B cell (primary cell): ENCODE data around the gene IPO11. TPM values are rescaled to one million over a fixed set of nuclear protein-coding genes. Genes with fewer than 3 reads are reported as not detected.
A peak's percentile ranks its signal among the peaks of the same experiment; 100 is the strongest.

ENCODE experiments used
- ATAC-seq: fragments of 200-7000 bp; cut with Tn5 transposase; one replicate; pipeline ENCODE4 v1.10.0; 2021; ENCODE audit warnings: low read depth, mild to moderate bottlenecking, moderate number of reproducible peaks, moderate library complexity
- CTCF ChIA-PET: fragments of 350-600 bp; sonication (Branson Sonifier 250); formaldehyde crosslinking; loops from one replicate; lab custom pipeline; 2021; ENCODE audit warnings: antibody characterized with exemption, inconsistent platforms; lab: Charles Lee
- POLR2A ChIA-PET: fragments of 350-600 bp; sonication (Branson Sonifier 250); formaldehyde crosslinking; loops from one replicate; lab custom pipeline; 2021; ENCODE audit warnings: antibody characterized with exemption; lab: Charles Lee
- DNase-seq: peaks from one replicate; pipeline ENCODE4 v3.0.0; 2013
- H2AFZ ChIP-seq: 2 replicates; pipeline ENCODE4 v1.6.1; 2012; ENCODE audit warnings: mild to moderate bottlenecking, low read depth, low read length; ENCODE audit not compliant: insufficient read depth, poor library complexity, severe bottlenecking
- H3K27ac ChIP-seq, 2 donors: 1 replicate in 1 of 2; 2 replicates in 1 of 2; pipeline ENCODE4 v1.5.1; 2012 to 2013; ENCODE audit warnings: low read length in 2 of 2, mild to moderate bottlenecking in 2 of 2, moderate library complexity in 1 of 2
- H3K27me3 ChIP-seq, 4 experiments: fragments of 200-600 bp in 1 of 4; sonication (generic) in 1 of 4; replicated peaks in 1 of 4; 1 replicate in 2 of 4; 2 replicates in 2 of 4; pipeline versions ENCODE4 v1.6.1 to v1.7.0; 2013 to 2016; ENCODE audit warnings: low read length in 3 of 4, mild to moderate bottlenecking in 2 of 4, mixed read lengths in 1 of 4, moderate library complexity in 1 of 4; ENCODE audit not compliant: insufficient read depth in 4 of 4, control insufficient read depth in 3 of 4; ENCODE audit errors: control extremely low read depth in 1 of 4
- H3K36me3 ChIP-seq, 2 experiments: replicated peaks in 1 of 2; 1 replicate in 1 of 2; 2 replicates in 1 of 2; pipeline versions ENCODE4 v1.6.1 to v1.7.1; 2013; ENCODE audit warnings: low read length in 1 of 2; ENCODE audit not compliant: insufficient read depth in 2 of 2, control insufficient read depth in 1 of 2; ENCODE audit errors: control extremely low read depth in 1 of 2, extremely low read depth in 1 of 2
- H3K4me1 ChIP-seq, 2 donors: fragments of 200-600 bp in 1 of 2; sonication (generic) in 1 of 2; 1 replicate in 1 of 2; 2 replicates in 1 of 2; pipeline versions ENCODE4 v1.5.1 to v1.6.1; 2013 to 2017; ENCODE audit warnings: low read length in 2 of 2; ENCODE audit not compliant: control insufficient read depth in 2 of 2, insufficient read depth in 2 of 2
- H3K4me2 ChIP-seq: replicated peaks from 2 replicates; pipeline ENCODE3; 2012; ENCODE audit warnings: mild to moderate bottlenecking, low read depth, low read length; ENCODE audit not compliant: poor library complexity, severe bottlenecking
- H3K4me3 ChIP-seq, 5 experiments: fragments of 200-600 bp in 1 of 5; sonication (generic) in 1 of 5; 1 replicate in 3 of 5; 2 replicates in 2 of 5; pipeline versions ENCODE4 v1.5.1 to v1.7.0; 2011 to 2016; ENCODE audit warnings: low read length in 4 of 5, mild to moderate bottlenecking in 4 of 5, low read depth in 2 of 5, control low read depth in 1 of 5, moderate library complexity in 1 of 5; ENCODE audit not compliant: insufficient read depth in 1 of 5; ENCODE audit errors: control extremely low read depth in 1 of 5, extremely low read depth in 1 of 5
- H3K79me2 ChIP-seq: fragments of 200-600 bp; sonication (generic); one replicate; pipeline ENCODE4 v1.6.0; 2016; ENCODE audit warnings: low read length; ENCODE audit not compliant: control insufficient read depth, insufficient read depth
- H3K9ac ChIP-seq: fragments of 200-600 bp; sonication (generic); 2 replicates; pipeline ENCODE4 v1.6.1; 2017; ENCODE audit warnings: mild to moderate bottlenecking, low read length, moderate library complexity
- H3K9me3 ChIP-seq, 3 donors: one replicate each; pipeline versions ENCODE4 v1.6.1 to v1.7.1; 2013; ENCODE audit warnings: low read length in 2 of 3; ENCODE audit not compliant: control insufficient read depth in 2 of 3, insufficient read depth in 1 of 3; ENCODE audit errors: control extremely low read depth in 1 of 3
- H4K20me1 ChIP-seq: 2 replicates; pipeline ENCODE4 v1.6.0; 2012; ENCODE audit warnings: mild to moderate bottlenecking, low read length; ENCODE audit not compliant: insufficient read depth, control insufficient read depth, poor library complexity, severe bottlenecking
- H3K27ac Mint-ChIP-seq: one replicate; pipeline ENCODE4 v1.8.0; 2021; ENCODE audit warnings: mixed read lengths
- H3K27me3 Mint-ChIP-seq: one replicate; pipeline ENCODE4 v1.8.0; 2021; ENCODE audit warnings: mixed read lengths
- H3K4me1 Mint-ChIP-seq: one replicate; pipeline ENCODE4 v1.8.0; 2021; ENCODE audit warnings: mixed read lengths
- H3K4me3 Mint-ChIP-seq: one replicate; pipeline ENCODE4 v1.8.0; 2021; ENCODE audit warnings: mixed read lengths
- H3K9me3 Mint-ChIP-seq: one replicate; pipeline ENCODE4 v1.8.0; 2022; ENCODE audit warnings: mixed read lengths; ENCODE audit not compliant: insufficient read depth
- EZH2 ChIP-seq: IDR thresholded peaks from 2 replicates; pipeline ENCODE4 v1.6.1; 2012; ENCODE audit warnings: borderline replicate concordance, low read depth, mild to moderate bottlenecking, moderate library complexity, low read length; ENCODE audit not compliant: insufficient read depth, poor library complexity, severe bottlenecking
- WGBS: methylation state at CpG from one replicate; pipeline ENCODE4 v1.1.5; 2013; ENCODE audit warnings: missing lambda C conversion rate; ENCODE audit not compliant: insufficient coverage; 5-methylcytosine and 5-hydroxymethylcytosine counted together
- intact Hi-C: fragments of 100-400 bp; cut with micrococcal nuclease; formaldehyde crosslinking; loops from one replicate; pipeline ENCODE4 v1.10.0; 2022
- polyA plus RNA-seq: library from polyadenylated mRNA; depleted of rRNA; stranded (reverse); fragments of >200 nt; gene quantifications from 2 replicates; pipeline ENCODE4 v1.2.3, GENCODE V29; 2012
- total RNA-seq, 2 donors: library from RNA; stranded (reverse); fragments of 120-200 nt in 1 of 2; gene quantifications; 1 replicate in 1 of 2; 2 replicates in 1 of 2; pipeline versions ENCODE4 v1.2.3 to v1.2.4, GENCODE V29; 2013 to 2022
- TF ChIP-seq, protein P1 (sequence below): fragments of 200-600 bp; IDR thresholded peaks from one replicate; pipeline ENCODE4 v1.8.0; 2022; ENCODE audit warnings: antibody characterized with exemption, mild to moderate bottlenecking

The IPO11 gene
- total and polyA plus RNA-seq, 2 donors (not counting 1 experiment from before 2014, with no cell fraction given) = 3.8 to 37.4 TPM

GRCh38 chr5:62590387-62590786 lies 177.8 kb downstream of the IPO11 start:
- Mint-ChIP-seq H3K4me1 (peaks cover 3% of the 10 kb centered on the region), H3K27ac (no peak overlapping the region), H3K27me3 (no peaks in the 10 kb centered on the region), H3K9me3 (peaks cover 2% of the 10 kb centered on the region), H3K4me3 (no peak overlapping the region)
- intact Hi-C loops = no loop called here
- WGBS = no CpG with 5 or more reads among the region's 2 CpGs
- Histone ChIP-seq H3K27me3 (no peaks in the 10 kb centered on the region), H4K20me1 (no peaks in the 10 kb centered on the region), H3K4me2 (no peak overlapping the region), H3K36me3 (peaks cover 0 to 7% of the 10 kb centered on the region in 2 experiments), H3K9ac (no peak overlapping the region), H3K4me1 (no peaks in the 10 kb centered on the region), H3K79me2 (no peaks in the 10 kb centered on the region), H3K9me3 (peaks cover 2 to 9% (median 7%) of the 10 kb centered on the region in 3 donors), H3K27ac (no peak overlapping the region), H3K4me3 (no peak overlapping the region), H2AFZ (no peak overlapping the region)
- ChIA-PET POLR2A (no interaction called here), CTCF (no interaction called here)
- no peak for TF ChIP-seq EZH2
- TF ChIP-seq, protein P1, sequence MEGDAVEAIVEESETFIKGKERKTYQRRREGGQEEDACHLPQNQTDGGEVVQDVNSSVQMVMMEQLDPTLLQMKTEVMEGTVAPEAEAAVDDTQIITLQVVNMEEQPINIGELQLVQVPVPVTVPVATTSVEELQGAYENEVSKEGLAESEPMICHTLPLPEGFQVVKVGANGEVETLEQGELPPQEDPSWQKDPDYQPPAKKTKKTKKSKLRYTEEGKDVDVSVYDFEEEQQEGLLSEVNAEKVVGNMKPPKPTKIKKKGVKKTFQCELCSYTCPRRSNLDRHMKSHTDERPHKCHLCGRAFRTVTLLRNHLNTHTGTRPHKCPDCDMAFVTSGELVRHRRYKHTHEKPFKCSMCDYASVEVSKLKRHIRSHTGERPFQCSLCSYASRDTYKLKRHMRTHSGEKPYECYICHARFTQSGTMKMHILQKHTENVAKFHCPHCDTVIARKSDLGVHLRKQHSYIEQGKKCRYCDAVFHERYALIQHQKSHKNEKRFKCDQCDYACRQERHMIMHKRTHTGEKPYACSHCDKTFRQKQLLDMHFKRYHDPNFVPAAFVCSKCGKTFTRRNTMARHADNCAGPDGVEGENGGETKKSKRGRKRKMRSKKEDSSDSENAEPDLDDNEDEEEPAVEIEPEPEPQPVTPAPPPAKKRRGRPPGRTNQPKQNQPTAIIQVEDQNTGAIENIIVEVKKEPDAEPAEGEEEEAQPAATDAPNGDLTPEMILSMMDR = no peak
- DNase-seq (no peak), ATAC-seq (no peak)

DNA sequence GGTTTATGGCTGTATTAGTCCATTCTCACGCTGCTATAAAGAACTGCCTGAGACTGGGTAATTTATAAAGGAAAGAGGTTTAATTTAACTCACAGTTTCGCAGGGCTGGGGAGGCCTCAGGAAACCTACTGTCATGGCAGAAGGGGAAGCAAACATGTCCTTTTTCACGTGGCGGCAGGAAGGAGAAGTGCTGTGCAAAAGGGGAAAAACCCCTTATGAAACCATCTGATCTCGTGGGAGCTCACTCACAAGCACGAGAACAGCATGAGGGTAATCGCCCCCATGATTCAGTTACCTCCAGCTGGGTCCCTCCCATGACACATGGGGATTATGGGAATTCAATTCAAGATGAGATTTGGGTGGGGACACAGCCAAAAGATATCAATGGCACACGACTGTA lies 180.0 kb downstream of the IPO11 start:
- Histone ChIP-seq H3K9ac (no peak overlapping the region), H3K36me3 (peaks cover 0 to 7% of the 10 kb centered on the region in 2 experiments), H2AFZ (peak overlapping the region; percentile 9), H4K20me1 (no peaks in the 10 kb centered on the region), H3K27me3 (no peaks in the 10 kb centered on the region), H3K9me3 (peaks cover 2 to 9% (median 7%) of the 10 kb centered on the region in 3 donors), H3K4me2 (no peak overlapping the region), H3K79me2 (no peaks in the 10 kb centered on the region), H3K4me1 (no peaks in the 10 kb centered on the region), H3K4me3 (no peak overlapping the region), H3K27ac (peak overlapping the region in 1 of 2 donors; percentile 33)
- intact Hi-C loops = no loop called here
- peaks cover 2% of the 10 kb centered on the region for H3K9me3 Mint-ChIP-seq
- H3K4me3 Mint-ChIP-seq = no peak overlapping the region
- ATAC-seq (no peak), DNase-seq (peak; percentile 26)
- POLR2A ChIA-PET = no interaction called here
- TF ChIP-seq, protein P1 = no peak
- no peak for TF ChIP-seq EZH2
- H3K27me3 Mint-ChIP-seq = no peaks in the 10 kb centered on the region
- 60% methylated on average over 2 of the region's 8 CpGs for WGBS
- CTCF ChIA-PET = no interaction called here
- no peak overlapping the region for H3K27ac Mint-ChIP-seq
- peaks cover 3% of the 10 kb centered on the region for H3K4me1 Mint-ChIP-seq
